H1 (cell line): ENCODE data around the gene CUX1. TPM values are rescaled to one million over a fixed set of nuclear protein-coding genes. Genes with fewer than 3 reads are reported as not detected.

ENCODE experiments used
- CTCF ChIA-PET: fragments of 300-600 bp; sonication (Branson Sonifier 250); formaldehyde crosslinking; loops from one replicate; lab custom pipeline; 2021; ENCODE audit not compliant: partially characterized antibody; lab: Charles Lee
- POLR2A ChIA-PET: fragments of 300-600 bp; sonication (Branson Sonifier 250); formaldehyde crosslinking; loops from one replicate; lab custom pipeline; 2021; ENCODE audit warnings: inconsistent platforms; ENCODE audit not compliant: partially characterized antibody; lab: Charles Lee
- DNase-seq, 2 experiments: peaks; one replicate each; pipeline versions ENCODE4 v3.0.0 to v3.0.0-alpha.2; 2010 to 2022; ENCODE audit warnings: low spot score in 2 of 2, low read depth in 1 of 2, mixed read lengths in 1 of 2
- FAIRE-seq: peaks from 2 replicates; lab custom pipeline; 2011; peaks lifted over from hg19 to GRCh38; lab: Jason Lieb, UNC
- H2AFZ ChIP-seq: 2 replicates; pipeline ENCODE4 v1.8.1; 2012; ENCODE audit warnings: low read length, inconsistent platforms
- H2AK5ac ChIP-seq: 2 replicates; pipeline ENCODE4 v1.6.1; 2013; ENCODE audit warnings: low read depth, low read length
- H2BK120ac ChIP-seq: replicated peaks from 2 replicates; pipeline ENCODE3; 2013; ENCODE audit warnings: low read depth, low read length, inconsistent platforms
- H2BK12ac ChIP-seq: 2 replicates; pipeline ENCODE4 v1.6.1; 2013; ENCODE audit warnings: low read depth, low read length
- H2BK15ac ChIP-seq: 2 replicates; pipeline ENCODE4 v1.6.1; 2013; ENCODE audit warnings: low read length
- H2BK20ac ChIP-seq: 2 replicates; pipeline ENCODE4 v1.6.1; 2013; ENCODE audit warnings: low read length
- H2BK5ac ChIP-seq: 2 replicates; pipeline ENCODE4 v1.6.1; 2013; ENCODE audit warnings: low read depth, low read length
- H3K14ac ChIP-seq: 2 replicates; pipeline ENCODE4 v1.6.1; 2013; ENCODE audit warnings: inconsistent platforms; ENCODE audit not compliant: insufficient read length
- H3K18ac ChIP-seq: 2 replicates; pipeline ENCODE4 v1.6.1; 2013; ENCODE audit warnings: low read length; ENCODE audit errors: extremely low read depth
- H3K23ac ChIP-seq: 2 replicates; pipeline ENCODE4 v1.6.1; 2013; ENCODE audit warnings: inconsistent platforms; ENCODE audit not compliant: insufficient read length
- H3K23me2 ChIP-seq: 2 replicates; pipeline ENCODE4 v1.6.1; 2013; ENCODE audit warnings: low read depth, low read length
- H3K27ac ChIP-seq: 2 replicates; pipeline ENCODE4 v1.6.1; 2011; ENCODE audit warnings: low read depth, low read length, inconsistent platforms
- H3K27me3 ChIP-seq, 4 experiments: replicated peaks in 1 of 4; 1 replicate in 1 of 4; 2 replicates in 3 of 4; pipeline versions ENCODE4 v1.6.1 to v1.8.1; 2011 to 2013; ENCODE audit warnings: low read length in 3 of 4, mild to moderate bottlenecking in 3 of 4, inconsistent platforms in 2 of 4, mixed read lengths in 2 of 4, moderate library complexity in 1 of 4; ENCODE audit not compliant: control insufficient read depth in 3 of 4, insufficient read depth in 3 of 4; ENCODE audit errors: extremely low read depth in 1 of 4
- H3K36me3 ChIP-seq, 4 experiments: 2 replicates each; pipeline versions ENCODE4 v1.6.1 to v1.8.1; 2011 to 2013; ENCODE audit warnings: mild to moderate bottlenecking in 4 of 4, low read length in 3 of 4, moderate library complexity in 2 of 4, control low read depth in 1 of 4, inconsistent platforms in 1 of 4; ENCODE audit not compliant: insufficient read depth in 4 of 4, control insufficient read depth in 2 of 4
- H3K4ac ChIP-seq: replicated peaks from 2 replicates; pipeline ENCODE3; 2013; ENCODE audit warnings: low read length, low read depth, mixed read lengths, inconsistent platforms; ENCODE audit not compliant: insufficient read length
- H3K4me1 ChIP-seq, 4 experiments: replicated peaks in 1 of 4; 1 replicate in 1 of 4; 2 replicates in 3 of 4; pipeline versions ENCODE4 v1.6.1 to v1.8.1; 2011 to 2013; ENCODE audit warnings: low read length in 3 of 4, inconsistent platforms in 2 of 4, mixed read lengths in 1 of 4; ENCODE audit not compliant: insufficient read depth in 4 of 4, control insufficient read depth in 3 of 4
- H3K4me2 ChIP-seq, 2 experiments: 2 replicates each; pipeline versions ENCODE4 v1.6.1 to v1.8.1; 2011 to 2013; ENCODE audit warnings: low read depth in 2 of 2, low read length in 2 of 2, control low read depth in 1 of 2, inconsistent platforms in 1 of 2, mild to moderate bottlenecking in 1 of 2; ENCODE audit not compliant: insufficient read depth in 1 of 2
- H3K4me3 ChIP-seq, 4 experiments: fragments of 200-600, 300-600 bp in 1 of 4; sonication (generic), shearing (Covaris generic), sonication (Bioruptor Twin) in 1 of 4; 2 replicates each; pipeline versions ENCODE4 v1.5.1 to v1.8.1; 2011 to 2016; ENCODE audit warnings: low read length in 4 of 4, low read depth in 3 of 4, control low read depth in 2 of 4, inconsistent platforms in 2 of 4, mild to moderate bottlenecking in 2 of 4, mixed read lengths in 1 of 4, moderate library complexity in 1 of 4; ENCODE audit not compliant: insufficient read depth in 2 of 4; ENCODE audit errors: extremely low read depth in 1 of 4
- H3K56ac ChIP-seq: replicated peaks from 2 replicates; pipeline ENCODE3; 2013; ENCODE audit warnings: low read depth, mild to moderate bottlenecking, mixed read lengths, low read length, inconsistent platforms; ENCODE audit not compliant: insufficient read length
- H3K79me1 ChIP-seq: 2 replicates; pipeline ENCODE4 v1.6.1; 2013; ENCODE audit warnings: low read depth, low read length, control low read depth
- H3K79me2 ChIP-seq, 2 experiments: 2 replicates each; pipeline versions ENCODE4 v1.6.1 to v1.8.1; 2012 to 2013; ENCODE audit warnings: low read length in 2 of 2, mild to moderate bottlenecking in 2 of 2, inconsistent platforms in 1 of 2; ENCODE audit not compliant: insufficient read depth in 2 of 2, control insufficient read depth in 1 of 2
- H3K9ac ChIP-seq, 4 experiments: replicated peaks in 1 of 4; 1 replicate in 1 of 4; 2 replicates in 3 of 4; pipeline versions ENCODE4 v1.6.1 to v1.8.1; 2011 to 2013; ENCODE audit warnings: low read depth in 3 of 4, low read length in 3 of 4, control low read depth in 2 of 4, mild to moderate bottlenecking in 2 of 4, moderate library complexity in 2 of 4, inconsistent platforms in 1 of 4; ENCODE audit errors: extremely low read depth in 1 of 4
- H3K9me3 ChIP-seq, 2 experiments: 2 replicates each; pipeline versions ENCODE4 v1.6.1 to v1.8.1; 2012 to 2013; ENCODE audit warnings: mild to moderate bottlenecking in 2 of 2, moderate library complexity in 2 of 2, control low read depth in 1 of 2, inconsistent platforms in 1 of 2, low read depth in 1 of 2, low read length in 1 of 2, mixed read lengths in 1 of 2; ENCODE audit not compliant: insufficient read depth in 2 of 2
- H4K20me1 ChIP-seq, 2 experiments: replicated peaks in 1 of 2; 2 replicates each; pipeline versions ENCODE3 to v1.8.1; 2011 to 2013; ENCODE audit warnings: inconsistent platforms in 2 of 2, low read length in 2 of 2, mild to moderate bottlenecking in 1 of 2; ENCODE audit not compliant: insufficient read depth in 2 of 2, control insufficient read depth in 1 of 2
- H4K5ac ChIP-seq: 2 replicates; pipeline ENCODE4 v1.6.1; 2013; ENCODE audit warnings: low read length, low read depth, mixed read lengths, inconsistent platforms; ENCODE audit not compliant: insufficient read length
- H4K8ac ChIP-seq: 2 replicates; pipeline ENCODE4 v1.8.0; 2013; ENCODE audit warnings: mild to moderate bottlenecking, moderate library complexity, low read length, inconsistent platforms; ENCODE audit not compliant: insufficient read depth; ENCODE audit errors: extremely low read depth
- H4K91ac ChIP-seq: replicated peaks from 2 replicates; pipeline ENCODE3; 2013; ENCODE audit warnings: low read length, mixed read lengths, inconsistent platforms; ENCODE audit not compliant: insufficient read length
- ASH2L ChIP-seq: fragments of 200-600, 300-600 bp; sonication (generic); IDR thresholded peaks from one replicate; pipeline ENCODE4 v1.7.1; 2017; ENCODE audit warnings: low read length
- BACH1 ChIP-seq: IDR thresholded peaks from 2 replicates; pipeline ENCODE4 v1.6.1; 2012; ENCODE audit warnings: low read length, improper control_type of control experiment
- BRCA1 ChIP-seq: IDR thresholded peaks from 2 replicates; pipeline ENCODE4 v1.6.1; 2012; ENCODE audit warnings: low read depth, low read length, improper control_type of control experiment
- CBX5 ChIP-seq: fragments of 300-800, 300-1000 bp; sonication (generic); IDR thresholded peaks from 2 replicates; pipeline ENCODE4 v1.7.1; 2016; ENCODE audit warnings: antibody characterized with exemption, low read length, low read depth
- CHD1 ChIP-seq: IDR thresholded peaks from 2 replicates; pipeline ENCODE4 v1.6.1; 2012; ENCODE audit warnings: low read depth, low read length, improper control_type of control experiment
- EGR1 ChIP-seq: IDR thresholded peaks from 2 replicates; pipeline ENCODE4 v1.6.1; 2011; ENCODE audit warnings: low read depth, low read length, borderline replicate concordance
- KDM5A ChIP-seq: fragments of 200-600 bp; IDR thresholded peaks from 2 replicates; pipeline ENCODE4 v1.7.1; 2012; ENCODE audit warnings: mild to moderate bottlenecking, low read length, inconsistent platforms, mixed read lengths
- RNF2 ChIP-seq: fragments of 200-900, 300-1000 bp; sonication (generic); IDR thresholded peaks from 2 replicates; pipeline ENCODE4 v1.7.1; 2016; ENCODE audit warnings: borderline replicate concordance, low read depth, mild to moderate bottlenecking, antibody characterized with exemption, low read length; ENCODE audit not compliant: poor library complexity, severe bottlenecking; ENCODE audit errors: missing control alignments
- SP1 ChIP-seq: IDR thresholded peaks from 2 replicates; pipeline ENCODE4 v1.6.1; 2011; ENCODE audit warnings: low read depth, low read length
- TEAD4 ChIP-seq: IDR thresholded peaks from 2 replicates; pipeline ENCODE4 v1.6.1; 2012; ENCODE audit warnings: low read depth, low read length, inconsistent platforms, mixed read lengths
- WGBS, 2 experiments: shearing (Covaris generic) in 1 of 2; methylation state at CpG; one replicate each; pipeline versions ENCODE4 v1.1.6 to v1.1.7; 2013 to 2015; ENCODE audit warnings: low lambda C conversion rate in 2 of 2, mixed read lengths in 2 of 2, inconsistent platforms in 1 of 2, low coverage in 1 of 2, missing lambda C conversion rate in 1 of 2; ENCODE audit not compliant: insufficient replicate concordance in 2 of 2, insufficient coverage in 1 of 2, insufficient read length in 1 of 2; ENCODE audit errors: extremely low coverage in 1 of 2, missing lambda C conversion rate in 1 of 2; 5-methylcytosine and 5-hydroxymethylcytosine counted together
- polyA plus RNA-seq, 7 experiments: library from polyadenylated mRNA; depleted of rRNA in 3 of 7; stranded (reverse) in 5 of 7; unstranded in 2 of 7; fragments of >200 nt in 5 of 7; fragments of 200-250 nt in 2 of 7; gene quantifications; 1 replicate in 5 of 7; 2 replicates in 1 of 7; 4 replicates in 1 of 7; pipeline versions ENCODE4 v1.2.1 to v1.2.3, GENCODE V29; 2011 to 2013; ENCODE audit warnings: missing spikeins in 2 of 7, mixed read lengths in 2 of 7
- total RNA-seq: library from RNA; stranded (reverse); fragmentation: NEBNext Ultra II Directional; extraction: Animal tissue kit (Norgen Biotek cat#: 25700); gene quantifications from 2 replicates; pipeline ENCODE4 v1.2.1, GENCODE V29; 2021
- TF ChIP-seq, protein P1 (sequence below): IDR thresholded peaks from 2 replicates; pipeline ENCODE4 v1.6.1; 2011; ENCODE audit warnings: low read depth, mild to moderate bottlenecking, low read length; ENCODE audit not compliant: insufficient read depth
- TF ChIP-seq, protein P2 (sequence below): IDR thresholded peaks from 2 replicates; pipeline ENCODE4 v1.6.1; 2012; ENCODE audit warnings: inconsistent platforms

The CUX1 gene
- total and polyA plus RNA-seq, 2 of the 8 experiments (the other 6 are each of a cell fraction or from before 2014, with no cell fraction given) = 21.6 to 65.9 TPM

- Histone ChIP-seq H4K8ac (no peak overlapping the region), H2BK20ac (no peak overlapping the region), H3K79me2 (no peaks in the 10 kb centered on the region), H3K18ac (no peak overlapping the region), H3K4ac (no peak overlapping the region), H3K27me3 (no peaks in the 10 kb centered on the region), H4K20me1 (peaks cover 0 to 1% of the 10 kb centered on the region in 2 experiments), H3K4me1 (peaks cover 0 to 4% (median 0%) of the 10 kb centered on the region in 4 experiments; a peak in 2 of 7 replicates), H4K91ac (no peak overlapping the region), H2BK12ac (no peak overlapping the region), H2BK5ac (no peak overlapping the region), H3K23ac (no peak overlapping the region), H2AK5ac (no peak overlapping the region), H4K5ac (no peak overlapping the region), H3K4me2 (no peak overlapping the region), H3K4me3 (no peak overlapping the region), H3K27ac (no peak overlapping the region), H3K56ac (no peak overlapping the region), H3K9ac (no peak overlapping the region), H2AFZ (no peak overlapping the region), H3K14ac (no peak overlapping the region), H3K9me3 (no peaks in the 10 kb centered on the region), H2BK120ac (no peak overlapping the region), H2BK15ac (no peak overlapping the region), H3K36me3 (peaks cover 0 to 2% (median 0%) of the 10 kb centered on the region in 4 experiments; a peak in 2 of 8 replicates), H3K23me2 (no peaks in the 10 kb centered on the region), H3K79me1 (no peaks in the 10 kb centered on the region)
- ChIA-PET POLR2A (interaction anchor here (1.6 kb wide), 1 partner anchor 17 kb away, joined by 5 read pairs; no protein-coding TSS in a partner anchor), CTCF (interaction anchor here (1.4 kb wide), 1 partner anchor 9 kb away, joined by 3 read pairs; no protein-coding TSS in a partner anchor)
- WGBS, 2 experiments = 83% methylated on average over 14 of the region's 14 CpGs; no CpG with 5 or more reads in 1 of the 2 experiments
- no peak for DNase-seq
- no peak for FAIRE-seq
- TF ChIP-seq BACH1 (no peak), EGR1 (no peak), CBX5 (no peak), TEAD4 (no peak), KDM5A (no peak), SP1 (no peak), BRCA1 (no peak), CHD1 (no peak), ASH2L (no peak), RNF2 (no peak)
- TF ChIP-seq, protein P1, sequence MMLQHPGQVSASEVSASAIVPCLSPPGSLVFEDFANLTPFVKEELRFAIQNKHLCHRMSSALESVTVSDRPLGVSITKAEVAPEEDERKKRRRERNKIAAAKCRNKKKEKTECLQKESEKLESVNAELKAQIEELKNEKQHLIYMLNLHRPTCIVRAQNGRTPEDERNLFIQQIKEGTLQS = no peak
- TF ChIP-seq, protein P2, sequence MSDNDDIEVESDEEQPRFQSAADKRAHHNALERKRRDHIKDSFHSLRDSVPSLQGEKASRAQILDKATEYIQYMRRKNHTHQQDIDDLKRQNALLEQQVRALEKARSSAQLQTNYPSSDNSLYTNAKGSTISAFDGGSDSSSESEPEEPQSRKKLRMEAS = no peak
These were observed 352.4 kb downstream of the CUX1 start for GRCh38 chr7:102169651-102170392.
